Activated T-cell treated with anti-CD3 and anti-CD28 coated beads, Interleukin-2, amount 50 U/mL, for 24 hours (primary cell): ENCODE data around the gene RUNX3.

Experiments
- DNase-seq: peaks from one replicate; pipeline ENCODE4 v3.0.0-alpha.2; 2020
- H3K27ac Mint-ChIP-seq: 2 replicates; pipeline ENCODE4 v1.8.0; 2020; ENCODE audit warnings: mild to moderate bottlenecking, mixed read lengths
- H3K27me3 Mint-ChIP-seq: 2 replicates; pipeline ENCODE4 v1.8.0; 2020; ENCODE audit warnings: mixed read lengths
- H3K36me3 Mint-ChIP-seq: 2 replicates; pipeline ENCODE4 v1.8.0; 2020; ENCODE audit warnings: low read depth, mixed read lengths
- H3K4me1 Mint-ChIP-seq: 2 replicates; pipeline ENCODE4 v1.8.0; 2020; ENCODE audit warnings: low read depth, mixed read lengths
- H3K4me3 Mint-ChIP-seq: 2 replicates; pipeline ENCODE4 v1.8.0; 2020; ENCODE audit warnings: mild to moderate bottlenecking, moderate library complexity, mixed read lengths
- H3K9me3 Mint-ChIP-seq: 2 replicates; pipeline ENCODE4 v1.8.0; 2020; ENCODE audit warnings: mixed read lengths

Gene RUNX3

GRCh38 chr1:24862775-24863483 is 67.1 kb downstream of the RUNX3 start:
- Mint-ChIP-seq H3K27ac (no peak overlapping the region), H3K4me1 (no peaks in the 10 kb centered on the region), H3K36me3 (no peaks in the 10 kb centered on the region), H3K4me3 (no peak overlapping the region), H3K9me3 (no peaks in the 10 kb centered on the region), H3K27me3 (no peaks in the 10 kb centered on the region)
- DNase-seq: no peak

- Mint-ChIP-seq H3K36me3 (no peaks in the 10 kb centered on the region), H3K4me3 (no peak overlapping the region), H3K9me3 (no peaks in the 10 kb centered on the region)
Observed at GRCh38 chr1:24861821-24862727, 68.0 kb downstream of the RUNX3 start.

GRCh38 chr1:24860841-24861240 is 69.2 kb downstream of the RUNX3 start:
- no peak overlapping the region for H3K27ac Mint-ChIP-seq
- H3K4me3 Mint-ChIP-seq: no peak overlapping the region
- H3K9me3 Mint-ChIP-seq: no peaks in the 10 kb centered on the region
- no peaks in the 10 kb centered on the region for H3K4me1 Mint-ChIP-seq
- no peaks in the 10 kb centered on the region for H3K36me3 Mint-ChIP-seq
- no peaks in the 10 kb centered on the region for H3K27me3 Mint-ChIP-seq
- no peak for DNase-seq

More at GRCh38 chr1:24861821-24862727, 68.0 kb downstream of the RUNX3 start:
- DNase-seq: no peak
- Mint-ChIP-seq H3K27me3 (no peaks in the 10 kb centered on the region), H3K4me1 (no peaks in the 10 kb centered on the region), H3K27ac (no peak overlapping the region)

- no peak for DNase-seq
- H3K9me3 Mint-ChIP-seq: no peaks in the 10 kb centered on the region
- H3K27ac Mint-ChIP-seq: no peak overlapping the region
- H3K27me3 Mint-ChIP-seq: no peaks in the 10 kb centered on the region
- H3K36me3 Mint-ChIP-seq: no peaks in the 10 kb centered on the region
- no peak overlapping the region for H3K4me3 Mint-ChIP-seq
- H3K4me1 Mint-ChIP-seq: no peaks in the 10 kb centered on the region
Observed at GRCh38 chr1:24859063-24860010, 70.7 kb downstream of the RUNX3 start.

- no peak for DNase-seq
- Mint-ChIP-seq H3K9me3 (no peaks in the 10 kb centered on the region), H3K36me3 (no peaks in the 10 kb centered on the region), H3K4me3 (no peak overlapping the region), H3K4me1 (no peaks in the 10 kb centered on the region), H3K27me3 (no peaks in the 10 kb centered on the region), H3K27ac (no peak overlapping the region)
Observed at GRCh38 chr1:24858277-24858676, 71.8 kb downstream of the RUNX3 start.

GRCh38 chr1:24857507-24858133 is 72.5 kb downstream of the RUNX3 start:
- H3K36me3 Mint-ChIP-seq: no peaks in the 10 kb centered on the region
- H3K27me3 Mint-ChIP-seq: no peaks in the 10 kb centered on the region
- H3K4me1 Mint-ChIP-seq: no peaks in the 10 kb centered on the region
- no peaks in the 10 kb centered on the region for H3K9me3 Mint-ChIP-seq
- no peak overlapping the region for H3K4me3 Mint-ChIP-seq
- DNase-seq: no peak
- no peak overlapping the region for H3K27ac Mint-ChIP-seq

GRCh38 chr1:24856787-24857506 is 73.1 kb downstream of the RUNX3 start:
- Mint-ChIP-seq H3K9me3 (no peaks in the 10 kb centered on the region), H3K4me3 (no peak overlapping the region), H3K4me1 (no peaks in the 10 kb centered on the region), H3K27ac (no peak overlapping the region), H3K27me3 (no peaks in the 10 kb centered on the region), H3K36me3 (no peaks in the 10 kb centered on the region)
- no peak for DNase-seq

- Mint-ChIP-seq H3K4me3 (no peak overlapping the region), H3K27ac (no peak overlapping the region), H3K27me3 (no peaks in the 10 kb centered on the region), H3K4me1 (no peaks in the 10 kb centered on the region), H3K9me3 (no peaks in the 10 kb centered on the region), H3K36me3 (no peaks in the 10 kb centered on the region)
- DNase-seq: no peak
Observed at GRCh38 chr1:24855474-24855873, 74.6 kb downstream of the RUNX3 start.

- no peaks in the 10 kb centered on the region for H3K27me3 Mint-ChIP-seq
- H3K4me1 Mint-ChIP-seq: peaks cover 9% of the 10 kb centered on the region
- no peaks in the 10 kb centered on the region for H3K9me3 Mint-ChIP-seq
- no peak overlapping the region for H3K27ac Mint-ChIP-seq
- no peak for DNase-seq
- H3K4me3 Mint-ChIP-seq: no peak overlapping the region
- no peaks in the 10 kb centered on the region for H3K36me3 Mint-ChIP-seq
Observed at GRCh38 chr1:24853649-24854048, 76.4 kb downstream of the RUNX3 start.

GRCh38 chr1:24850328-24850920 is 79.7 kb downstream of the RUNX3 start:
- Mint-ChIP-seq H3K4me3 (no peak overlapping the region), H3K36me3 (no peaks in the 10 kb centered on the region), H3K4me1 (peaks cover 16% of the 10 kb centered on the region), H3K27ac (no peak overlapping the region), H3K27me3 (no peaks in the 10 kb centered on the region), H3K9me3 (no peaks in the 10 kb centered on the region)
- no peak for DNase-seq

GRCh38 chr1:24849672-24850295 is 80.3 kb downstream of the RUNX3 start:
- no peaks in the 10 kb centered on the region for H3K9me3 Mint-ChIP-seq
- H3K27ac Mint-ChIP-seq: no peak overlapping the region
- peaks cover 16% of the 10 kb centered on the region for H3K4me1 Mint-ChIP-seq
- peak; percentile 47 for DNase-seq
- no peaks in the 10 kb centered on the region for H3K36me3 Mint-ChIP-seq
- H3K27me3 Mint-ChIP-seq: no peaks in the 10 kb centered on the region
- H3K4me3 Mint-ChIP-seq: no peak overlapping the region
